GM20431 (cell line): Measurements from ENCODE around the gene CCDC85B.

Experiments used
- in situ Hi-C: fragments of 300-500 bp; cut with MseI, MboI; formaldehyde crosslinking; loops from one replicate; pipeline ENCODE4 v1.15.0; 2020; ENCODE audit warnings: low sequenced_read_pairs; ENCODE audit not compliant: unreplicated experiment

The CCDC85B gene

GRCh38 chr11:65867284-65868071, 23.0 kb upstream of the CCDC85B start:
- in situ Hi-C loops, result no loop called here

- in situ Hi-C loops, result no loop called here
Observed at GRCh38 chr11:65868076-65868667, 22.3 kb upstream of the CCDC85B start.

DNA sequence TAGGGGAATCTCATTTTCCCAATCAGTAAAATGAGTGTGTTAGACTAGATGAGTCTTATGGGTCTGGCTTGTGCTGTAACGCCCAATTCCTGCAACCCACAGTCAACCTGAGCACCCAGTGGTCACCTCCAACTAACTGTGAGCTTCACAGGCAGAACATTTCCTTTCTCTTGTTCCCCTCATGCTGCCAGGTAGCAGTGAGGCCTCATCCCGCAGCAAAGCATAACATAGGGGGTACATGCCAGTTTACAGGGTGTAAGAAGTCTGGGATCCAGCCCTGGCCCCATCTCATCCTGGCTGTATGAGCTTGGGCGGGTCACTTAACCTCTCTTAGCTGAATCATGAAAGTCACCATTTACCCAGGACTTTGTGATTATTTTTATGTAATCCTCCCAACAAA, 21.6 kb upstream of the CCDC85B start:
- in situ Hi-C loops, result no loop called here

DNA sequence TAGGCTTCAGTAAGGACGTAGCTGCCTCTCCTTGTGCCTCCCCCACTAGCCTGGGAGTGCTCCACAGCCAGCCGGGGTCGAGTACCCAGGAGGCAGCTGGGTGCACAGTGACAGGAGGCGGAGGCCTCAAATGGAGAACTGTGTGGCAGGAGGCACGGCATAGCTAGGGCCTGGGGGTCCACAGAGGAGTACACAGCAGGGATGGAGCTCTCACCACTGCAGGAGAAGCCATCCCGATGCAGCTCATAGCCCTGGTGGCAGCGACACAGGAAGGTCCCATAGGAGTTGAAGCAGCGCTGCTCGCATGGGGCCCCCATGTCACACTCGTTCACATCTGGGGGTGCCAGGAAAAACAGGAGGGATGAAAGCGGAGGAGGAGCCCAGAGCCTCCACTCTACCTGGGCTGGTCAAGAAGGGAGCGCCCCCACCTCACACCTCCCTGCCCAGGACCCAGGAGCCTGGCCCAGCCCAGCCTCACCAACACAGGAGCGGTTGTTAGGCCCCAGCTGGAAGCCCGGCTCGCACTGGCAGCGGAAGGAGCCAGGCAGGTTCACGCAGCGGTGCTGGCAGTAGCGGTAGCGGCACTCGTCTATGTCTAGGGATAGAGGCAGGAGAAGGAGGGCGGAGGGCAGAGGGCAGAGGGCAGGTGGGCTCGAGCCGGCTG, 20.7 kb upstream of the CCDC85B start:
- in situ Hi-C loops, result no loop called here

DNA sequence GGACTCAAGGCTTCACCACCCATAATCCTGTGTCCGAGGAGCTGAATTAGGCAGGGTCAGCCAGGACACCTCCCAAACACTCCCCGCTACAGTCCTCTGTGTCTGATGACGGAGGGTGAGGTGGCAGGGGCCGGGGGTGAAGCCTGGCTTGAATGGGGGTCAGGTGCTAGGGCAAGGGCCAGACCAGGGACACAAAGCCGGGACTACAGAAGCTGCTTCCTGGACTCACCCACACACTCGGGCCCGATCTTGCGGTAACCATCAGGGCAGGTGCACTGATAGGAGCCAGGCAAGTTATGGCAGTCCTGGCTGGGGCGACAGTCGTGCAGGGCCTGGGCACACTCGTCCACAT, 20.2 kb upstream of the CCDC85B start:
- in situ Hi-C loops, result no loop called here

- in situ Hi-C loops, result no loop called here
Observed at GRCh38 chr11:65870706-65871681, 19.5 kb upstream of the CCDC85B start.

GRCh38 chr11:65871811-65872548, 18.5 kb upstream of the CCDC85B start:
- in situ Hi-C loops, result no loop called here

- in situ Hi-C loops, result no loop called here
Observed at GRCh38 chr11:65872586-65873317, 17.7 kb upstream of the CCDC85B start, which contains the start of gene EFEMP2. TSS of gene EFEMP2 (minus strand) at chr11:65872800. CDS start at chr11:65872354, 446 bp downstream.

GRCh38 chr11:65873318-65874156, 16.9 kb upstream of the CCDC85B start:
- in situ Hi-C loops, result no loop called here

GRCh38 chr11:65879617-65880016, 10.9 kb upstream of the CCDC85B start, which contains the start of gene CTSW:
TSS of gene CTSW (plus strand) at chr11:65879837. CDS start at chr11:65879855, 18 bp downstream.
- in situ Hi-C loops, result loop anchor here (5.0 kb wide), 1 partner anchor 108 kb away; no protein-coding TSS in a partner anchor

GRCh38 chr11:65880027-65880426, 10.4 kb upstream of the CCDC85B start:
- in situ Hi-C loops, result loop anchor here (5.0 kb wide), 1 partner anchor 107 kb away; no protein-coding TSS in a partner anchor

- in situ Hi-C loops, result loop anchor here (5.0 kb wide), 1 partner anchor 106 kb away; no protein-coding TSS in a partner anchor
Observed at GRCh38 chr11:65880844-65881421, 9.5 kb upstream of the CCDC85B start.

- in situ Hi-C loops, result loop anchor here (5.0 kb wide), 1 partner anchor 105 kb away; no protein-coding TSS in a partner anchor
Observed at GRCh38 chr11:65882120-65883057, 8.1 kb upstream of the CCDC85B start.

DNA sequence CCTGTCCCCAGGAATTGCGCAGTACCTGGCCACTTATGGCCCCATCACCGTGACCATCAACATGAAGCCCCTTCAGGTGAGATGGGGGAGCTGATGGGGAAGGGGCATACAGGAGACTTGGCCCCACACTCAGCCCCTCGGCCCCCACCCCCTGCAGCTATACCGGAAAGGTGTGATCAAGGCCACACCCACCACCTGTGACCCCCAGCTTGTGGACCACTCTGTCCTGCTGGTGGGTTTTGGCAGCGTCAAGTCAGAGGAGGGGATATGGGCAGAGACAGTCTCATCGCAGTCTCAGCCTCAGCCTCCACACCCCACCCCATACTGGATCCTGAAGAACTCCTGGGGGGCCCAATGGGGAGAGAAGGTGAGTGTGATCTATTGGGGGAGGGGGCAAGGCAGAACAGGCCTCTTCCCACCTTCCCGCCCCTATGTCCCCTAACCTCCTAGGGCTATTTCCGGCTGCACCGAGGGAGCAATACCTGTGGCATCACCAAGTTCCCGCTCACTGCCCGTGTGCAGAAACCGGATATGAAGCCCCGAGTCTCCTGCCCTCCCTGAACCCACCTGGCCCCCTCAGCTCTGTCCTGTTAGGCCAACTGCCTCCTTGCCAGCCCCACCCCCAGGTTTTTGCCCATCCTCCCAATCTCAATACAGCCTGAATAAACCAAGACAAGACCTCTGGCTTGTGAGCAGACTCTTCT, 7.3 kb upstream of the CCDC85B start:
- in situ Hi-C loops, result loop anchor here (5.0 kb wide), 1 partner anchor 104 kb away; no protein-coding TSS in a partner anchor
